GM12878 (cell line): ENCODE data around the gene ADSS1. TPM values are rescaled to one million over a fixed set of nuclear protein-coding genes. Genes with fewer than 3 reads are reported as not detected.

ENCODE experiments used
- ATAC-seq: fragments of 200-7000 bp; cut with Tn5 transposase; 3 replicates; pipeline ENCODE4 v1.9.1; 2020; ENCODE audit warnings: mild to moderate bottlenecking, moderate library complexity
- BruUV-seq: library from RNA; stranded (reverse); fragments of 400-500 nt; replicated peaks from 2 replicates; lab custom pipeline; 2021; lab: Mats Ljungman, UMichigan
- CTCF ChIA-PET: fragments of 300-600 bp; sonication (Branson Sonifier 250); formaldehyde crosslinking; extraction: SDS; loops from one replicate; lab custom pipeline; 2021; ENCODE audit warnings: inconsistent platforms; lab: Yijun Ruan, JAX
- POLR2A ChIA-PET: fragments of 350-600 bp; formaldehyde crosslinking; extraction: SDS; loops from one replicate; lab custom pipeline; 2021; ENCODE audit warnings: inconsistent platforms; lab: Charles Lee
- RAD21 ChIA-PET: fragments of 300-600 bp; sonication (Branson Sonifier 250); formaldehyde crosslinking; loops from one replicate; lab custom pipeline; 2023; ENCODE audit warnings: antibody characterized with exemption; ENCODE audit not compliant: unreplicated experiment; lab: Charles Lee
- SMC1A ChIA-PET: fragments of 300-600 bp; sonication (Branson Sonifier 250); formaldehyde crosslinking; loops from one replicate; lab custom pipeline; 2023; ENCODE audit not compliant: unreplicated experiment, uncharacterized antibody; lab: Charles Lee
- DNase-seq: peaks from one replicate; pipeline ENCODE4 v3.0.0-alpha.2; 2011; ENCODE audit warnings: low read depth, low spot score
- FAIRE-seq: peaks from 3 replicates; lab custom pipeline; 2011; peaks lifted over from hg19 to GRCh38; lab: Jason Lieb, UNC
- H2AFZ ChIP-seq: 2 replicates; pipeline ENCODE4 v1.6.0; 2011; ENCODE audit warnings: low read depth, low read length, control low read depth; ENCODE audit not compliant: control insufficient read depth
- H3K27ac ChIP-seq: 2 replicates; pipeline ENCODE4 v1.5.1; 2011; ENCODE audit warnings: control low read depth; ENCODE audit not compliant: control insufficient read depth, insufficient read depth
- H3K27me3 ChIP-seq, 2 experiments: replicated peaks in 1 of 2; 2 replicates each; pipeline versions ENCODE4 v1.6.0 to v1.6.1; 2011; ENCODE audit warnings: low read length in 1 of 2; ENCODE audit not compliant: control insufficient read depth in 2 of 2, insufficient read depth in 2 of 2
- H3K36me3 ChIP-seq, 2 experiments: 2 replicates each; pipeline ENCODE4 v1.5.1; 2011; ENCODE audit warnings: low read length in 1 of 2; ENCODE audit not compliant: control insufficient read depth in 2 of 2, insufficient read depth in 2 of 2
- H3K4me1 ChIP-seq: 2 replicates; pipeline ENCODE4 v1.6.1; 2011; ENCODE audit warnings: mild to moderate bottlenecking, low read length, moderate library complexity, mixed read lengths; ENCODE audit not compliant: control insufficient read depth, insufficient read depth
- H3K4me2 ChIP-seq: 2 replicates; pipeline ENCODE4 v1.6.0; 2011; ENCODE audit warnings: control low read depth; ENCODE audit not compliant: control insufficient read depth, insufficient read depth
- H3K4me3 ChIP-seq: fragments of 200-600 bp; sonication (generic); 2 replicates; pipeline ENCODE4 v1.5.1; 2016
- H3K79me2 ChIP-seq: 2 replicates; pipeline ENCODE4 v1.6.0; 2011; ENCODE audit warnings: low read length; ENCODE audit not compliant: control insufficient read depth, insufficient read depth
- H3K9ac ChIP-seq: 2 replicates; pipeline ENCODE4 v1.8.0; 2011; ENCODE audit warnings: low read length, control low read depth, mixed read lengths; ENCODE audit not compliant: control insufficient read depth, insufficient read depth
- H3K9me3 ChIP-seq: replicated peaks from 3 replicates; pipeline ENCODE4 v1.5.1; 2011; ENCODE audit warnings: mild to moderate bottlenecking, low read length; ENCODE audit not compliant: control insufficient read depth, insufficient read depth
- H4K20me1 ChIP-seq: 2 replicates; pipeline ENCODE4 v1.6.0; 2011; ENCODE audit not compliant: control insufficient read depth, insufficient read depth
- BCL3 ChIP-seq: IDR thresholded peaks from 2 replicates; pipeline ENCODE4 v1.6.1; 2011; ENCODE audit warnings: borderline replicate concordance, low read depth, mild to moderate bottlenecking, moderate library complexity, low read length; ENCODE audit not compliant: insufficient read depth, poor library complexity, severe bottlenecking
- BHLHE40 ChIP-seq, 2 experiments: fragments of 450-650 bp in 1 of 2; IDR thresholded peaks; 2 replicates each; pipeline ENCODE4 v1.6.1; 2011 to 2017; ENCODE audit warnings: low read depth in 2 of 2, borderline replicate concordance in 1 of 2, improper control_type of control experiment in 1 of 2, low read length in 1 of 2, mild to moderate bottlenecking in 1 of 2
- EED ChIP-seq: sonication (generic); IDR thresholded peaks from 2 replicates; pipeline ENCODE4 v1.6.1; 2016; ENCODE audit warnings: antibody characterized with exemption, low read depth
- LARP7 ChIP-seq: fragments of 450-650 bp; IDR thresholded peaks from 2 replicates; pipeline ENCODE4 v1.6.1; 2017; ENCODE audit warnings: mild to moderate bottlenecking
- MXI1 ChIP-seq: fragments of 150-350 bp; IDR thresholded peaks from 2 replicates; pipeline ENCODE4 v1.6.1; 2011; ENCODE audit warnings: low read depth, mild to moderate bottlenecking, inconsistent platforms, low read length, improper control_type of control experiment
- RAD21 ChIP-seq: IDR thresholded peaks from 2 replicates; pipeline ENCODE4 v1.6.1; 2011; ENCODE audit warnings: mild to moderate bottlenecking, low read depth, low read length, moderate library complexity; ENCODE audit not compliant: insufficient read depth
- ZBTB4 ChIP-seq: fragments of 450-650 bp; formaldehyde crosslinking; IDR thresholded peaks from 2 replicates; pipeline ENCODE4 v1.4.0; 2022; ENCODE audit warnings: mild to moderate bottlenecking, moderate library complexity
- ZNF207 ChIP-seq: fragments of 450-650 bp; IDR thresholded peaks from 2 replicates; pipeline ENCODE4 v1.6.1; 2014; ENCODE audit warnings: antibody characterized with exemption, mild to moderate bottlenecking, borderline replicate concordance
- WGBS: methylation state at CpG from one replicate; pipeline ENCODE4 v1.1.6; 2016; ENCODE audit warnings: low lambda C conversion rate; ENCODE audit not compliant: insufficient replicate concordance, insufficient coverage; ENCODE audit errors: missing lambda C conversion rate; 5-methylcytosine and 5-hydroxymethylcytosine counted together
- in situ Hi-C: fragments of 300-500 bp; cut with MboI; formaldehyde crosslinking; loops from 9 replicates; pipeline ENCODE4 v1.14.3; 2018; ENCODE audit warnings: mixed read lengths
- intact Hi-C: fragments of 100-400 bp; cut with micrococcal nuclease; formaldehyde crosslinking; loops from one replicate; pipeline ENCODE4 v1.14.2; 2022; ENCODE audit not compliant: unreplicated experiment
- polyA plus RNA-seq, 11 experiments: library from polyadenylated mRNA; depleted of rRNA in 4 of 11; unstranded in 6 of 11; stranded (reverse) in 5 of 11; fragments of >200 nt; fragmentation: Nextera tagmentation in 4 of 11; fragmentation: Illumina TruSeq in 1 of 11; extraction: Ambion mirVana in 4 of 11; extraction: Trizol in 1 of 11; gene quantifications; 1 replicate in 1 of 11; 2 replicates in 10 of 11; pipeline versions ENCODE4 v1.2.1 to v1.2.3, GENCODE V29; 2011 to 2016; ENCODE audit warnings: inconsistent platforms in 2 of 11, missing spikeins in 2 of 11, low read depth in 1 of 11
- total RNA-seq, 4 experiments: library from RNA; depleted of rRNA in 3 of 4; stranded (reverse); fragments of >200 nt in 3 of 4; fragmentation: Illumina TruSeq in 1 of 4; extraction: Trizol in 1 of 4; gene quantifications; 2 replicates each; pipeline versions ENCODE4 v1.2.1 to v1.2.3, GENCODE V29; 2013 to 2021
- TF ChIP-seq, protein P1 (sequence below): IDR thresholded peaks from 2 replicates; pipeline ENCODE4 v1.6.1; 2011; ENCODE audit warnings: low read depth, mild to moderate bottlenecking, low read length, moderate library complexity, borderline replicate concordance; ENCODE audit errors: extremely low read depth
- TF ChIP-seq, protein P2 (sequence below): fragments of 150-350 bp; IDR thresholded peaks from 2 replicates; pipeline ENCODE4 v1.6.1; 2016; ENCODE audit warnings: low read depth, low read length

ADSS1 gene
- total and polyA plus RNA-seq, 10 of the 15 experiments (the other 5 are each of a cell fraction or from before 2014, with no cell fraction given), result 0.11 to 0.45 (median 0.28) TPM; not detected in 5

DNA sequence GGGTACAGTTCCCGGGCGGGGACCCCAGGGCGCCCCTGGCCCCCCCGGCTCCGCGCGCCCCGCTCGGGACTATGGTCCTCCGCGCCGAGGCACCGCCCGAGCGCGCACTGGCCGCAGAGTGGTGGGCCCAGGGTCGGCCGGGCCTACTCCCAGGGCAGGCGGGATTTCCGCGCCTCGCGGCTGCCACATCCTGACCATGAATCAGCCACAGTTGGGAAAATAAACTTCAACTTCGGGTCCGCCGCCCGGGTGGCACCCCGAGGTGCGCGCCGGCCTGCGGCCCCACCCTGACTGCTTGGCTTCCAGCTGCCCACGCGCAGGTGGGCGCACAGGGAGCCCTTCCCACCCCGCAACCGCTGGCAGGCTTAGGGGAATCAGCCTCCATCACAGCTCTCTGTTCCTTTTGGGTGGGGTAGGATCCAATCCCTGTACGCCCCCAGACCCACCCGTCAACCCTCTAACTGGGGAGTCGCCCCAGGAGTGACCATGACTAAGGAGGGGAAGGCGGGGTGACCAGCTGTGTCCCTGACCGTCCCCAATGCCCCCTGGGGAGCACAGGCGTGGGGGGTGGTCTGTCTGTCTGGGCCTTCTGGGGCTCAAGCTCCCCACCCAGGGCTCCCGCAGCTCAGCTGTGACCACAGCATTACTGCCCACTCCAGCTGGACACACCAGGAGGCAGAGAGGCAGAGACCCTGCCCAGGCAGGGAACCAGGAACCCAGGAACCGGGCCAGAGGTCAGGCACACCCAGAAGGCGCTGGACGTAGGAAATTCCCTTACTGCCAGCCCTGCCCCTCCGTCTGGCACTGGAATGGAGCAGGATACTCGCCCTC, 33.9 kb upstream of the ADSS1 start (continued):
- TF ChIP-seq BHLHE40 (IDR thresholded peaks at IDR 0.05; ENCODE audit: borderline replicate concordance in 1 of 2, low read depth in 2 of 2, low read length in 1 of 2) (no peak), ZNF207 (0 out of 2 replicates have a peak, but pooled peaks have one; percentile 43), LARP7 (peak; percentile 93; the same call in 1 of the 2 replicates)
- TF ChIP-seq, all 136 proteins: peak for 9

- peaks cover 27% of the 10 kb centered on the region for H3K4me1 ChIP-seq
- H3K9me3 ChIP-seq, result no peaks in the 10 kb centered on the region
- ChIA-PET CTCF (interaction anchor here (0.6 to 2.0 kb wide), 4 partner anchors 10 to 78 kb away, joined by 3 to 7 read pairs (median 3); no protein-coding TSS in a partner anchor), RAD21 (interaction anchor here (0.9 to 1.6 kb wide), 2 partner anchors 10 to 15 kb away, joined by 3 to 5 read pairs; no protein-coding TSS in a partner anchor), SMC1A (no interaction called here), POLR2A (interaction anchor here (1.4 kb wide), 1 partner anchor 10 kb away, joined by 3 read pairs; no protein-coding TSS in a partner anchor)
- peaks cover 31% of the 10 kb centered on the region for H3K79me2 ChIP-seq
- H2AFZ ChIP-seq, result no peak overlapping the region
- peak overlapping the region; percentile 74 for H3K9ac ChIP-seq
- 82% methylated on average over 15 of the region's 16 CpGs for WGBS
- in situ Hi-C loops (no loop called here), intact Hi-C loops (no loop called here)
- no peaks in the 10 kb centered on the region for H3K27me3 ChIP-seq
- H3K4me3 ChIP-seq, result peak overlapping the region; percentile 83
- H4K20me1 ChIP-seq, result no peaks in the 10 kb centered on the region; the same call in 1 of the 2 replicates
- no peak overlapping the region for H3K27ac ChIP-seq
- H3K36me3 ChIP-seq, result no peaks in the 10 kb centered on the region; a peak in 1 of 4 replicates
- BruUV-seq, result no TSS peak
- peak overlapping the region; percentile 88 for H3K4me2 ChIP-seq
- DNase-seq (no peak), FAIRE-seq (no peak), ATAC-seq (no peak)
- TF ChIP-seq, protein P1, sequence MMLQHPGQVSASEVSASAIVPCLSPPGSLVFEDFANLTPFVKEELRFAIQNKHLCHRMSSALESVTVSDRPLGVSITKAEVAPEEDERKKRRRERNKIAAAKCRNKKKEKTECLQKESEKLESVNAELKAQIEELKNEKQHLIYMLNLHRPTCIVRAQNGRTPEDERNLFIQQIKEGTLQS, result no peak
- TF ChIP-seq MXI1 (no peak), ZBTB4 (CRISPR knock-in tag) (no peak), RAD21 (no peak), EED (no peak), BCL3 (no peak)
- TF ChIP-seq, protein P2, sequence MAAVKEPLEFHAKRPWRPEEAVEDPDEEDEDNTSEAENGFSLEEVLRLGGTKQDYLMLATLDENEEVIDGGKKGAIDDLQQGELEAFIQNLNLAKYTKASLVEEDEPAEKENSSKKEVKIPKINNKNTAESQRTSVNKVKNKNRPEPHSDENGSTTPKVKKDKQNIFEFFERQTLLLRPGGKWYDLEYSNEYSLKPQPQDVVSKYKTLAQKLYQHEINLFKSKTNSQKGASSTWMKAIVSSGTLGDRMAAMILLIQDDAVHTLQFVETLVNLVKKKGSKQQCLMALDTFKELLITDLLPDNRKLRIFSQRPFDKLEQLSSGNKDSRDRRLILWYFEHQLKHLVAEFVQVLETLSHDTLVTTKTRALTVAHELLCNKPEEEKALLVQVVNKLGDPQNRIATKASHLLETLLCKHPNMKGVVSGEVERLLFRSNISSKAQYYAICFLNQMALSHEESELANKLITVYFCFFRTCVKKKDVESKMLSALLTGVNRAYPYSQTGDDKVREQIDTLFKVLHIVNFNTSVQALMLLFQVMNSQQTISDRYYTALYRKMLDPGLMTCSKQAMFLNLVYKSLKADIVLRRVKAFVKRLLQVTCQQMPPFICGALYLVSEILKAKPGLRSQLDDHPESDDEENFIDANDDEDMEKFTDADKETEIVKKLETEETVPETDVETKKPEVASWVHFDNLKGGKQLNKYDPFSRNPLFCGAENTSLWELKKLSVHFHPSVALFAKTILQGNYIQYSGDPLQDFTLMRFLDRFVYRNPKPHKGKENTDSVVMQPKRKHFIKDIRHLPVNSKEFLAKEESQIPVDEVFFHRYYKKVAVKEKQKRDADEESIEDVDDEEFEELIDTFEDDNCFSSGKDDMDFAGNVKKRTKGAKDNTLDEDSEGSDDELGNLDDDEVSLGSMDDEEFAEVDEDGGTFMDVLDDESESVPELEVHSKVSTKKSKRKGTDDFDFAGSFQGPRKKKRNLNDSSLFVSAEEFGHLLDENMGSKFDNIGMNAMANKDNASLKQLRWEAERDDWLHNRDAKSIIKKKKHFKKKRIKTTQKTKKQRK, result no peak
These were observed 33.1 kb upstream of the ADSS1 start for GRCh38 chr14:104690861-104691455.
